GM12878 (cell line): ENCODE measurements around the gene CARD11. TPM values are rescaled to one million over a fixed set of nuclear protein-coding genes. Genes with fewer than 3 reads are reported as not detected.

Experiments
- ATAC-seq: fragments of 200-7000 bp; cut with Tn5 transposase; 3 replicates; pipeline ENCODE4 v1.9.1; 2020; ENCODE audit warnings: mild to moderate bottlenecking, moderate library complexity
- BruUV-seq: library from RNA; stranded (reverse); fragments of 400-500 nt; replicated peaks from 2 replicates; lab custom pipeline; 2021; lab: Mats Ljungman, UMichigan
- CTCF ChIA-PET: fragments of 300-600 bp; sonication (Branson Sonifier 250); formaldehyde crosslinking; extraction: SDS; loops from one replicate; lab custom pipeline; 2021; ENCODE audit warnings: inconsistent platforms; lab: Yijun Ruan, JAX
- POLR2A ChIA-PET: fragments of 350-600 bp; formaldehyde crosslinking; extraction: SDS; loops from one replicate; lab custom pipeline; 2021; ENCODE audit warnings: inconsistent platforms; lab: Charles Lee
- RAD21 ChIA-PET: fragments of 300-600 bp; sonication (Branson Sonifier 250); formaldehyde crosslinking; loops from one replicate; lab custom pipeline; 2023; ENCODE audit warnings: antibody characterized with exemption; ENCODE audit not compliant: unreplicated experiment; lab: Charles Lee
- SMC1A ChIA-PET: fragments of 300-600 bp; sonication (Branson Sonifier 250); formaldehyde crosslinking; loops from one replicate; lab custom pipeline; 2023; ENCODE audit not compliant: unreplicated experiment, uncharacterized antibody; lab: Charles Lee
- DNase-seq: peaks from one replicate; pipeline ENCODE4 v3.0.0-alpha.2; 2011; ENCODE audit warnings: low read depth, low spot score
- FAIRE-seq: peaks from 3 replicates; lab custom pipeline; 2011; peaks lifted over from hg19 to GRCh38; lab: Jason Lieb, UNC
- H2AFZ ChIP-seq: 2 replicates; pipeline ENCODE4 v1.6.0; 2011; ENCODE audit warnings: low read depth, low read length, control low read depth; ENCODE audit not compliant: control insufficient read depth
- H3K27ac ChIP-seq: 2 replicates; pipeline ENCODE4 v1.5.1; 2011; ENCODE audit warnings: control low read depth; ENCODE audit not compliant: control insufficient read depth, insufficient read depth
- H3K27me3 ChIP-seq, 2 experiments: replicated peaks in 1 of 2; 2 replicates each; pipeline versions ENCODE4 v1.6.0 to v1.6.1; 2011; ENCODE audit warnings: low read length in 1 of 2; ENCODE audit not compliant: control insufficient read depth in 2 of 2, insufficient read depth in 2 of 2
- H3K36me3 ChIP-seq, 2 experiments: 2 replicates each; pipeline ENCODE4 v1.5.1; 2011; ENCODE audit warnings: low read length in 1 of 2; ENCODE audit not compliant: control insufficient read depth in 2 of 2, insufficient read depth in 2 of 2
- H3K4me1 ChIP-seq: 2 replicates; pipeline ENCODE4 v1.6.1; 2011; ENCODE audit warnings: mild to moderate bottlenecking, low read length, moderate library complexity, mixed read lengths; ENCODE audit not compliant: control insufficient read depth, insufficient read depth
- H3K4me2 ChIP-seq: 2 replicates; pipeline ENCODE4 v1.6.0; 2011; ENCODE audit warnings: control low read depth; ENCODE audit not compliant: control insufficient read depth, insufficient read depth
- H3K4me3 ChIP-seq: fragments of 200-600 bp; sonication (generic); 2 replicates; pipeline ENCODE4 v1.5.1; 2016
- H3K79me2 ChIP-seq: 2 replicates; pipeline ENCODE4 v1.6.0; 2011; ENCODE audit warnings: low read length; ENCODE audit not compliant: control insufficient read depth, insufficient read depth
- H3K9ac ChIP-seq: 2 replicates; pipeline ENCODE4 v1.8.0; 2011; ENCODE audit warnings: low read length, control low read depth, mixed read lengths; ENCODE audit not compliant: control insufficient read depth, insufficient read depth
- H3K9me3 ChIP-seq: replicated peaks from 3 replicates; pipeline ENCODE4 v1.5.1; 2011; ENCODE audit warnings: mild to moderate bottlenecking, low read length; ENCODE audit not compliant: control insufficient read depth, insufficient read depth
- H4K20me1 ChIP-seq: 2 replicates; pipeline ENCODE4 v1.6.0; 2011; ENCODE audit not compliant: control insufficient read depth, insufficient read depth
- ATF7 ChIP-seq: fragments of 450-650 bp; IDR thresholded peaks from 2 replicates; pipeline ENCODE4 v1.6.1; 2016; ENCODE audit warnings: low read depth, mild to moderate bottlenecking
- BACH1 ChIP-seq: fragments of 450-650 bp; IDR thresholded peaks from 2 replicates; pipeline ENCODE4 v1.6.1; 2017; ENCODE audit warnings: mild to moderate bottlenecking, borderline replicate concordance
- BHLHE40 ChIP-seq, 2 experiments: fragments of 450-650 bp in 1 of 2; IDR thresholded peaks; 2 replicates each; pipeline ENCODE4 v1.6.1; 2011 to 2017; ENCODE audit warnings: low read depth in 2 of 2, borderline replicate concordance in 1 of 2, improper control_type of control experiment in 1 of 2, low read length in 1 of 2, mild to moderate bottlenecking in 1 of 2
- CBX5 ChIP-seq: sonication (generic); IDR thresholded peaks from 2 replicates; pipeline ENCODE4 v1.6.1; 2016; ENCODE audit warnings: low read depth, moderate library complexity, mild to moderate bottlenecking, inconsistent platforms
- EGR1 ChIP-seq, 2 experiments: IDR thresholded peaks; 1 replicate in 1 of 2; 2 replicates in 1 of 2; pipeline ENCODE4 v1.6.1; 2011 to 2012; ENCODE audit warnings: low read depth in 2 of 2, low read length in 2 of 2, borderline replicate concordance in 1 of 2, mild to moderate bottlenecking in 1 of 2, moderate library complexity in 1 of 2
- KDM1A ChIP-seq: fragments of 200-600 bp; sonication (generic); IDR thresholded peaks from 2 replicates; pipeline ENCODE4 v1.6.1; 2016; ENCODE audit warnings: borderline replicate concordance
- MYB ChIP-seq: fragments of 150-350 bp; IDR thresholded peaks from 2 replicates; pipeline ENCODE4 v1.6.1; 2014; ENCODE audit warnings: mild to moderate bottlenecking, low read depth, low read length, borderline replicate concordance
- WGBS: methylation state at CpG from one replicate; pipeline ENCODE4 v1.1.6; 2016; ENCODE audit warnings: low lambda C conversion rate; ENCODE audit not compliant: insufficient replicate concordance, insufficient coverage; ENCODE audit errors: missing lambda C conversion rate; 5-methylcytosine and 5-hydroxymethylcytosine counted together
- in situ Hi-C: fragments of 300-500 bp; cut with MboI; formaldehyde crosslinking; loops from 9 replicates; pipeline ENCODE4 v1.14.3; 2018; ENCODE audit warnings: mixed read lengths
- intact Hi-C: fragments of 100-400 bp; cut with micrococcal nuclease; formaldehyde crosslinking; loops from one replicate; pipeline ENCODE4 v1.14.2; 2022; ENCODE audit not compliant: unreplicated experiment
- polyA plus RNA-seq, 11 experiments: library from polyadenylated mRNA; depleted of rRNA in 4 of 11; unstranded in 6 of 11; stranded (reverse) in 5 of 11; fragments of >200 nt; fragmentation: Nextera tagmentation in 4 of 11; fragmentation: Illumina TruSeq in 1 of 11; extraction: Ambion mirVana in 4 of 11; extraction: Trizol in 1 of 11; gene quantifications; 1 replicate in 1 of 11; 2 replicates in 10 of 11; pipeline versions ENCODE4 v1.2.1 to v1.2.3, GENCODE V29; 2011 to 2016; ENCODE audit warnings: inconsistent platforms in 2 of 11, missing spikeins in 2 of 11, low read depth in 1 of 11
- total RNA-seq, 4 experiments: library from RNA; depleted of rRNA in 3 of 4; stranded (reverse); fragments of >200 nt in 3 of 4; fragmentation: Illumina TruSeq in 1 of 4; extraction: Trizol in 1 of 4; gene quantifications; 2 replicates each; pipeline versions ENCODE4 v1.2.1 to v1.2.3, GENCODE V29; 2013 to 2021
- TF ChIP-seq, protein P1 (sequence below): IDR thresholded peaks from 2 replicates; pipeline ENCODE4 v1.6.1; 2011; ENCODE audit warnings: low read depth, low read length, improper control_type of control experiment, borderline replicate concordance
- TF ChIP-seq, protein P2 (sequence below): fragments of 450-650 bp; IDR thresholded peaks from 2 replicates; pipeline ENCODE4 v1.6.1; 2017; ENCODE audit warnings: low read depth, mild to moderate bottlenecking, moderate library complexity
- TF ChIP-seq, protein P3 (sequence below): IDR thresholded peaks from 2 replicates; pipeline ENCODE4 v1.6.1; 2012; ENCODE audit warnings: low read depth, low read length, improper control_type of control experiment
- TF ChIP-seq, protein P4 (sequence below): IDR thresholded peaks from 2 replicates; pipeline ENCODE4 v1.6.1; 2012; ENCODE audit warnings: low read depth, low read length, improper control_type of control experiment

Gene CARD11
- total and polyA plus RNA-seq, 10 of the 15 experiments (the other 5 are each of a cell fraction or from before 2014, with no cell fraction given): 0.27 to 72.0 (median 28.4) TPM

DNA sequence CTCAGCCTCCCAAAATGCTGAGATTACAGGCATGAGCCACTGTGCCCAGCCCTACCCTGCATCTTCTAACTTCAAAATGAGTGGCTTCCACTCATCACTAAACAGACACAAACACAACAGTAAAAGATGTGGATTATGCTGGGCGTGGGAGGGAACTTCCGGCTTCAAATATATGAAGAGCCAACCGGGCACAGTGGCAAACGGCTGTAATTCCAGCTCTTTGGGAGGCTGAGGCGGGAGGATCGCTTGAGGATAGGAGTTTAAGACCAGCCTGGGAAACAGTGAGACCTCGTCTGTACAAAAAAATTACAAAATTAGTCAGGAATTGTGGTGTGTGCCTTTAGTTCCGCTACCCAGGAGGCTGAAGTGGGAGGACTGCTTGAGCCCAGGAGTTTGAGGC is 107.4 kb downstream of the CARD11 start:
- no peak overlapping the region for H3K4me2 ChIP-seq
- RAD21 ChIA-PET: no interaction called here
- H3K9ac ChIP-seq: no peak overlapping the region
- no TSS peak for BruUV-seq
- H3K4me1 ChIP-seq: no peaks in the 10 kb centered on the region
- no peak for FAIRE-seq
- intact Hi-C loops (no loop called here), in situ Hi-C loops (no loop called here)
- H3K79me2 ChIP-seq: no peaks in the 10 kb centered on the region
- ATAC-seq: no peak
- no peaks in the 10 kb centered on the region for H3K27me3 ChIP-seq
- SMC1A ChIA-PET: no interaction called here
- H2AFZ ChIP-seq: no peak overlapping the region
- POLR2A ChIA-PET: no interaction called here
- peaks cover 14 to 19% of the 10 kb centered on the region in 2 experiments; a peak in 3 of 4 replicates for H3K36me3 ChIP-seq
- H3K27ac ChIP-seq: no peak overlapping the region
- DNase-seq: no peak
- TF ChIP-seq, protein P1, sequence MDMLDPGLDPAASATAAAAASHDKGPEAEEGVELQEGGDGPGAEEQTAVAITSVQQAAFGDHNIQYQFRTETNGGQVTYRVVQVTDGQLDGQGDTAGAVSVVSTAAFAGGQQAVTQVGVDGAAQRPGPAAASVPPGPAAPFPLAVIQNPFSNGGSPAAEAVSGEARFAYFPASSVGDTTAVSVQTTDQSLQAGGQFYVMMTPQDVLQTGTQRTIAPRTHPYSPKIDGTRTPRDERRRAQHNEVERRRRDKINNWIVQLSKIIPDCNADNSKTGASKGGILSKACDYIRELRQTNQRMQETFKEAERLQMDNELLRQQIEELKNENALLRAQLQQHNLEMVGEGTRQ: no peak
- no peak for TF ChIP-seq MYB
- no peak for TF ChIP-seq ATF7
- TF ChIP-seq, protein P2, sequence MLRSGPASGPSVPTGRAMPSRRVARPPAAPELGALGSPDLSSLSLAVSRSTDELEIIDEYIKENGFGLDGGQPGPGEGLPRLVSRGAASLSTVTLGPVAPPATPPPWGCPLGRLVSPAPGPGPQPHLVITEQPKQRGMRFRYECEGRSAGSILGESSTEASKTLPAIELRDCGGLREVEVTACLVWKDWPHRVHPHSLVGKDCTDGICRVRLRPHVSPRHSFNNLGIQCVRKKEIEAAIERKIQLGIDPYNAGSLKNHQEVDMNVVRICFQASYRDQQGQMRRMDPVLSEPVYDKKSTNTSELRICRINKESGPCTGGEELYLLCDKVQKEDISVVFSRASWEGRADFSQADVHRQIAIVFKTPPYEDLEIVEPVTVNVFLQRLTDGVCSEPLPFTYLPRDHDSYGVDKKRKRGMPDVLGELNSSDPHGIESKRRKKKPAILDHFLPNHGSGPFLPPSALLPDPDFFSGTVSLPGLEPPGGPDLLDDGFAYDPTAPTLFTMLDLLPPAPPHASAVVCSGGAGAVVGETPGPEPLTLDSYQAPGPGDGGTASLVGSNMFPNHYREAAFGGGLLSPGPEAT: no peak
- TF ChIP-seq KDM1A: no peak
- TF ChIP-seq CBX5: no peak
- no peak for TF ChIP-seq BACH1
- no peak for TF ChIP-seq BHLHE40 (IDR thresholded peaks at IDR 0.05; ENCODE audit: borderline replicate concordance in 1 of 2, low read depth in 2 of 2, low read length in 1 of 2)
- TF ChIP-seq, protein P3, sequence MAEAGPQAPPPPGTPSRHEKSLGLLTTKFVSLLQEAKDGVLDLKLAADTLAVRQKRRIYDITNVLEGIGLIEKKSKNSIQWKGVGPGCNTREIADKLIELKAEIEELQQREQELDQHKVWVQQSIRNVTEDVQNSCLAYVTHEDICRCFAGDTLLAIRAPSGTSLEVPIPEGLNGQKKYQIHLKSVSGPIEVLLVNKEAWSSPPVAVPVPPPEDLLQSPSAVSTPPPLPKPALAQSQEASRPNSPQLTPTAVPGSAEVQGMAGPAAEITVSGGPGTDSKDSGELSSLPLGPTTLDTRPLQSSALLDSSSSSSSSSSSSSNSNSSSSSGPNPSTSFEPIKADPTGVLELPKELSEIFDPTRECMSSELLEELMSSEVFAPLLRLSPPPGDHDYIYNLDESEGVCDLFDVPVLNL: no peak
- TF ChIP-seq, protein P4, sequence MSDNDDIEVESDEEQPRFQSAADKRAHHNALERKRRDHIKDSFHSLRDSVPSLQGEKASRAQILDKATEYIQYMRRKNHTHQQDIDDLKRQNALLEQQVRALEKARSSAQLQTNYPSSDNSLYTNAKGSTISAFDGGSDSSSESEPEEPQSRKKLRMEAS: no peak
- TF ChIP-seq EGR1 (IDR thresholded peaks at IDR 0.05; ENCODE audit: borderline replicate concordance in 1 of 2, low read depth in 2 of 2, low read length in 2 of 2): no peak
- no peaks in the 10 kb centered on the region for H3K9me3 ChIP-seq
- 96% methylated on average over 8 of the region's 8 CpGs for WGBS
- H4K20me1 ChIP-seq: no peaks in the 10 kb centered on the region
- no peak overlapping the region for H3K4me3 ChIP-seq
- CTCF ChIA-PET: interaction anchor here (0.6 kb wide), 1 partner anchor 53 kb away, joined by 4 read pairs; no protein-coding TSS in a partner anchor
